ENCODE data around the gene KLHL36.

KLHL36 gene

GRCh38 chr16:84665843-84666242 lies 17.5 kb downstream of the KLHL36 start:
- no peak overlapping the region for H3K9ac ChIP-seq (ENCODE audit: insufficient read length, low read depth)
- no peaks in the 10 kb centered on the region for H3K27me3 ChIP-seq (ENCODE audit: insufficient read depth, insufficient read length)
- TF ChIP-seq SUZ12 (IDR thresholded peaks at IDR 0.05; ENCODE audit: extremely low read depth, insufficient read depth, insufficient read length) = no peak
- no peak for TF ChIP-seq ZNF274 (IDR thresholded peaks at IDR 0.05; ENCODE audit: low read depth, low read length)
- TF ChIP-seq YY1 (IDR thresholded peaks at IDR 0.05; ENCODE audit: insufficient read depth, insufficient read length) = no peak
- no peak overlapping the region for H3K4me3 ChIP-seq (ENCODE audit: insufficient read length, low read depth)
- H3K4me1 ChIP-seq (ENCODE audit: insufficient read depth, insufficient read length) = peaks cover 18% of the 10 kb centered on the region
- no peaks in the 10 kb centered on the region for H3K9me3 ChIP-seq (ENCODE audit: insufficient read depth, low read length)
- H3K36me3 ChIP-seq (ENCODE audit: insufficient read depth, insufficient read length, low read length) = peaks cover 38% of the 10 kb centered on the region
- DNase-seq (ENCODE audit: low read depth, low spot score) = no peak

- no peak for DNase-seq (ENCODE audit: low read depth, low spot score)
- no peak overlapping the region for H3K9ac ChIP-seq (ENCODE audit: insufficient read length, low read depth)
- no peak overlapping the region for H3K4me3 ChIP-seq (ENCODE audit: insufficient read length, low read depth)
- no peaks in the 10 kb centered on the region for H3K27me3 ChIP-seq (ENCODE audit: insufficient read depth, insufficient read length)
- H3K36me3 ChIP-seq (ENCODE audit: insufficient read depth, insufficient read length, low read length) = peaks cover 19% of the 10 kb centered on the region
- no peaks in the 10 kb centered on the region for H3K9me3 ChIP-seq (ENCODE audit: insufficient read depth, low read length)
- peaks cover 20% of the 10 kb centered on the region for H3K4me1 ChIP-seq (ENCODE audit: insufficient read depth, insufficient read length)
- TF ChIP-seq YY1 (IDR thresholded peaks at IDR 0.05; ENCODE audit: insufficient read depth, insufficient read length) = no peak
- no peak for TF ChIP-seq ZNF274 (IDR thresholded peaks at IDR 0.05; ENCODE audit: low read depth, low read length)
- no peak for TF ChIP-seq SUZ12 (IDR thresholded peaks at IDR 0.05; ENCODE audit: extremely low read depth, insufficient read depth, insufficient read length)
These were observed 19.4 kb downstream of the KLHL36 start for GRCh38 chr16:84667600-84668309.

GRCh38 chr16:84670063-84670462 lies 21.8 kb downstream of the KLHL36 start:
- peaks cover 12% of the 10 kb centered on the region for H3K36me3 ChIP-seq (ENCODE audit: insufficient read depth, insufficient read length, low read length)
- H3K27me3 ChIP-seq (ENCODE audit: insufficient read depth, insufficient read length) = no peaks in the 10 kb centered on the region
- no peak for TF ChIP-seq YY1 (IDR thresholded peaks at IDR 0.05; ENCODE audit: insufficient read depth, insufficient read length)
- no peak for TF ChIP-seq ZNF274 (IDR thresholded peaks at IDR 0.05; ENCODE audit: low read depth, low read length)
- no peak for TF ChIP-seq SUZ12 (IDR thresholded peaks at IDR 0.05; ENCODE audit: extremely low read depth, insufficient read depth, insufficient read length)
- H3K4me3 ChIP-seq (ENCODE audit: insufficient read length, low read depth) = no peak overlapping the region
- no peak overlapping the region for H3K9ac ChIP-seq (ENCODE audit: insufficient read length, low read depth)
- H3K4me1 ChIP-seq (ENCODE audit: insufficient read depth, insufficient read length) = peaks cover 15% of the 10 kb centered on the region
- no peak for DNase-seq (ENCODE audit: low read depth, low spot score)
- H3K9me3 ChIP-seq (ENCODE audit: insufficient read depth, low read length) = no peaks in the 10 kb centered on the region

- no peaks in the 10 kb centered on the region for H3K27me3 ChIP-seq (ENCODE audit: insufficient read depth, insufficient read length)
- DNase-seq (ENCODE audit: low read depth, low spot score) = peak; percentile 68
- H3K9ac ChIP-seq (ENCODE audit: insufficient read length, low read depth) = no peak overlapping the region
- no peak overlapping the region for H3K4me3 ChIP-seq (ENCODE audit: insufficient read length, low read depth)
- no peak for TF ChIP-seq SUZ12 (IDR thresholded peaks at IDR 0.05; ENCODE audit: extremely low read depth, insufficient read depth, insufficient read length)
- no peak for TF ChIP-seq ZNF274 (IDR thresholded peaks at IDR 0.05; ENCODE audit: low read depth, low read length)
- TF ChIP-seq YY1 (IDR thresholded peaks at IDR 0.05; ENCODE audit: insufficient read depth, insufficient read length) = no peak
- no peaks in the 10 kb centered on the region for H3K9me3 ChIP-seq (ENCODE audit: insufficient read depth, low read length)
- peaks cover 17% of the 10 kb centered on the region for H3K4me1 ChIP-seq (ENCODE audit: insufficient read depth, insufficient read length)
- H3K36me3 ChIP-seq (ENCODE audit: insufficient read depth, insufficient read length, low read length) = no peaks in the 10 kb centered on the region
These were observed 24.2 kb downstream of the KLHL36 start for GRCh38 chr16:84672276-84673202.

GRCh38 chr16:84673203-84673535 lies 24.9 kb downstream of the KLHL36 start:
- no peaks in the 10 kb centered on the region for H3K27me3 ChIP-seq (ENCODE audit: insufficient read depth, insufficient read length)
- no peak for TF ChIP-seq SUZ12 (IDR thresholded peaks at IDR 0.05; ENCODE audit: extremely low read depth, insufficient read depth, insufficient read length)
- TF ChIP-seq YY1 (IDR thresholded peaks at IDR 0.05; ENCODE audit: insufficient read depth, insufficient read length) = no peak
- TF ChIP-seq ZNF274 (IDR thresholded peaks at IDR 0.05; ENCODE audit: low read depth, low read length) = no peak

GRCh38 chr16:84673561-84673960 lies 25.2 kb downstream of the KLHL36 start:
- no peak for DNase-seq (ENCODE audit: low read depth, low spot score)
- no peaks in the 10 kb centered on the region for H3K27me3 ChIP-seq (ENCODE audit: insufficient read depth, insufficient read length)
- peaks cover 15% of the 10 kb centered on the region for H3K4me1 ChIP-seq (ENCODE audit: insufficient read depth, insufficient read length)
- H3K9me3 ChIP-seq (ENCODE audit: insufficient read depth, low read length) = no peaks in the 10 kb centered on the region
- no peak for TF ChIP-seq SUZ12 (IDR thresholded peaks at IDR 0.05; ENCODE audit: extremely low read depth, insufficient read depth, insufficient read length)
- TF ChIP-seq ZNF274 (IDR thresholded peaks at IDR 0.05; ENCODE audit: low read depth, low read length) = no peak
- TF ChIP-seq YY1 (IDR thresholded peaks at IDR 0.05; ENCODE audit: insufficient read depth, insufficient read length) = no peak
- no peak overlapping the region for H3K4me3 ChIP-seq (ENCODE audit: insufficient read length, low read depth)
- H3K9ac ChIP-seq (ENCODE audit: insufficient read length, low read depth) = no peak overlapping the region
- H3K36me3 ChIP-seq (ENCODE audit: insufficient read depth, insufficient read length, low read length) = no peaks in the 10 kb centered on the region

More at GRCh38 chr16:84673203-84673535, 24.9 kb downstream of the KLHL36 start:
- Histone ChIP-seq H3K36me3 (ENCODE audit: insufficient read depth, insufficient read length, low read length) (no peaks in the 10 kb centered on the region), H3K4me3 (ENCODE audit: insufficient read length, low read depth) (no peak overlapping the region), H3K4me1 (ENCODE audit: insufficient read depth, insufficient read length) (peaks cover 15% of the 10 kb centered on the region), H3K9ac (ENCODE audit: insufficient read length, low read depth) (no peak overlapping the region), H3K9me3 (ENCODE audit: insufficient read depth, low read length) (no peaks in the 10 kb centered on the region)
- no peak for DNase-seq (ENCODE audit: low read depth, low spot score)

- H3K4me3 ChIP-seq (ENCODE audit: insufficient read length, low read depth) = no peak overlapping the region
- no peaks in the 10 kb centered on the region for H3K36me3 ChIP-seq (ENCODE audit: insufficient read depth, insufficient read length, low read length)
- H3K27me3 ChIP-seq (ENCODE audit: insufficient read depth, insufficient read length) = no peaks in the 10 kb centered on the region
- no peaks in the 10 kb centered on the region for H3K9me3 ChIP-seq (ENCODE audit: insufficient read depth, low read length)
- DNase-seq (ENCODE audit: low read depth, low spot score) = no peak
- no peak overlapping the region for H3K9ac ChIP-seq (ENCODE audit: insufficient read length, low read depth)
- peaks cover 12% of the 10 kb centered on the region for H3K4me1 ChIP-seq (ENCODE audit: insufficient read depth, insufficient read length)
- no peak for TF ChIP-seq YY1 (IDR thresholded peaks at IDR 0.05; ENCODE audit: insufficient read depth, insufficient read length)
- TF ChIP-seq SUZ12 (IDR thresholded peaks at IDR 0.05; ENCODE audit: extremely low read depth, insufficient read depth, insufficient read length) = no peak
- no peak for TF ChIP-seq ZNF274 (IDR thresholded peaks at IDR 0.05; ENCODE audit: low read depth, low read length)
These were observed 27.1 kb downstream of the KLHL36 start for GRCh38 chr16:84675423-84675822.
